NCI-H345 treated with DMSO at 0.1 percent for 48 hours (cell line): ENCODE results near the gene BLZF1.
"Not testable (repeated sequence)": the region's sequence is repeated elsewhere in the genome, so short reads cannot be mapped to it uniquely, and the experiment has no call there.

Experiments
- DNase-seq: peaks from one replicate; lab custom pipeline; 2025; ENCODE audit not compliant: unreplicated experiment; lab: John Stamatoyannopoulos, UW

The BLZF1 gene

GRCh38 chr1:169360415-169360814, 7.6 kb upstream of the BLZF1 start:
- no peak for DNase-seq

GRCh38 chr1:169361281-169361680, 6.7 kb upstream of the BLZF1 start:
- DNase-seq, result no peak

GRCh38 chr1:169363046-169363730, 4.8 kb upstream of the BLZF1 start:
- DNase-seq, result no peak

- no peak for DNase-seq
These were observed 3.0 kb upstream of the BLZF1 start for GRCh38 chr1:169364948-169365347.

GRCh38 chr1:169367096-169367685, 804 bp upstream of the BLZF1 start:
- DNase-seq, result no peak

- no peak for DNase-seq
These were observed 393 bp downstream of the BLZF1 start for GRCh38 chr1:169368406-169368769.

GRCh38 chr1:169371404-169371803, 3.4 kb downstream of the BLZF1 start:
- no peak for DNase-seq

- no peak for DNase-seq
These were observed 13.2 kb downstream of the BLZF1 start for GRCh38 chr1:169381162-169381561.

- DNase-seq, result no peak
These were observed 15.5 kb downstream of the BLZF1 start for GRCh38 chr1:169383449-169383848.

GRCh38 chr1:169387399-169387798, 19.4 kb downstream of the BLZF1 start:
- no peak for DNase-seq

- DNase-seq, result no peak
These were observed 22.3 kb downstream of the BLZF1 start for GRCh38 chr1:169390303-169390702.

- DNase-seq, result no peak
These were observed 24.4 kb downstream of the BLZF1 start for GRCh38 chr1:169392406-169392805.

- no peak for DNase-seq
These were observed 28.0 kb downstream of the BLZF1 start for GRCh38 chr1:169395955-169396354.

- not testable (repeated sequence) for DNase-seq
These were observed 34.6 kb downstream of the BLZF1 start for GRCh38 chr1:169402578-169402977.

- not testable (repeated sequence) for DNase-seq
These were observed 40.3 kb downstream of the BLZF1 start for GRCh38 chr1:169408340-169408739.

GRCh38 chr1:169414952-169415351, 47.0 kb downstream of the BLZF1 start:
- no peak for DNase-seq

- no peak for DNase-seq
These were observed 53.3 kb downstream of the BLZF1 start for GRCh38 chr1:169421309-169421708.

GRCh38 chr1:169426174-169426705, 58.2 kb downstream of the BLZF1 start:
- DNase-seq, result no peak

GRCh38 chr1:169427081-169427641, 59.2 kb downstream of the BLZF1 start, which contains the start of gene CCDC181:
Gene CCDC181 (minus strand): TSS chr1:169427474. CDS start chr1:169424927, 2,547 bp downstream.
- DNase-seq, result peak; percentile 25
